Endothelial cell of umbilical vein (primary cell): Measurements from ENCODE around the gene MAP10. TPM values are rescaled to one million over a fixed set of nuclear protein-coding genes. Genes with fewer than 3 reads are reported as not detected.

Source experiments
- BruUV-seq: library from RNA; stranded (reverse); fragments of 400-500 nt; replicated peaks from 2 replicates; lab custom pipeline; 2021; lab: Mats Ljungman, UMichigan
- CTCF ChIA-PET: fragments of 300-600, 350-600 bp; sonication (Branson Sonifier 250); formaldehyde crosslinking; loops from one replicate; lab custom pipeline; 2021; ENCODE audit warnings: antibody characterized with exemption, inconsistent platforms; lab: Charles Lee
- POLR2A ChIA-PET: fragments of 300-600, 350-600 bp; sonication (Branson Sonifier 250); formaldehyde crosslinking; loops from one replicate; lab custom pipeline; 2021; ENCODE audit warnings: antibody characterized with exemption, inconsistent platforms; lab: Charles Lee
- DNase-seq: peaks from one replicate; pipeline ENCODE4 v3.0.0-alpha.2; 2011; ENCODE audit warnings: low read depth, low spot score
- FAIRE-seq: peaks from 2 replicates; lab custom pipeline; 2011; peaks lifted over from hg19 to GRCh38; lab: Jason Lieb, UNC
- H2AFZ ChIP-seq: 2 replicates; pipeline ENCODE4 v1.6.0; 2012; ENCODE audit warnings: low read depth, low read length, control low read depth, inconsistent platforms
- H3K27ac ChIP-seq: 2 replicates; pipeline ENCODE4 v1.5.1; 2011; ENCODE audit warnings: low read depth, mild to moderate bottlenecking, control low read depth, low read length, moderate library complexity; ENCODE audit not compliant: insufficient read depth
- H3K27me3 ChIP-seq, 2 experiments: 2 replicates each; pipeline versions ENCODE4 v1.6.0 to v1.6.1; 2011; ENCODE audit warnings: low read length in 2 of 2, mixed read lengths in 1 of 2; ENCODE audit not compliant: control insufficient read depth in 2 of 2, insufficient read depth in 2 of 2
- H3K36me3 ChIP-seq, 2 experiments: 2 replicates in 1 of 2; 3 replicates in 1 of 2; pipeline ENCODE4 v1.5.1; 2011; ENCODE audit warnings: low read length in 2 of 2, mild to moderate bottlenecking in 1 of 2, moderate library complexity in 1 of 2; ENCODE audit not compliant: control insufficient read depth in 2 of 2, insufficient read depth in 2 of 2; ENCODE audit errors: extremely low read depth in 1 of 2
- H3K4me1 ChIP-seq: 3 replicates; pipeline ENCODE4 v1.5.1; 2011; ENCODE audit warnings: mild to moderate bottlenecking, low read length; ENCODE audit not compliant: control insufficient read depth, insufficient read depth; ENCODE audit errors: extremely low read depth
- H3K4me2 ChIP-seq: 2 replicates; pipeline ENCODE4 v1.6.1; 2011; ENCODE audit warnings: low read length, control low read depth, mixed read lengths; ENCODE audit not compliant: insufficient read depth
- H3K4me3 ChIP-seq, 3 experiments: fragments of 200-600 bp in 1 of 3; sonication (generic), shearing (Covaris generic) in 1 of 3; replicated peaks in 1 of 3; 2 replicates each; pipeline ENCODE4 v1.5.1; 2011 to 2016; ENCODE audit warnings: control low read depth in 3 of 3, low read length in 3 of 3, mild to moderate bottlenecking in 2 of 3, inconsistent platforms in 1 of 3, low read depth in 1 of 3, moderate library complexity in 1 of 3; ENCODE audit not compliant: insufficient read depth in 1 of 3
- H3K79me2 ChIP-seq: 2 replicates; pipeline ENCODE4 v1.6.0; 2012; ENCODE audit warnings: low read length, inconsistent platforms; ENCODE audit not compliant: control insufficient read depth, insufficient read depth
- H3K9ac ChIP-seq: replicated peaks from 2 replicates; pipeline ENCODE3; 2011; ENCODE audit warnings: low read length, control low read depth; ENCODE audit not compliant: insufficient read depth; ENCODE audit errors: extremely low read depth
- H3K9me1 ChIP-seq: replicated peaks from 3 replicates; pipeline ENCODE4 v1.6.0; 2011; ENCODE audit warnings: mild to moderate bottlenecking, low read length; ENCODE audit not compliant: control insufficient read depth, insufficient read depth; ENCODE audit errors: extremely low read depth
- H3K9me3 ChIP-seq: replicated peaks from 2 replicates; pipeline ENCODE4 v1.5.1; 2012; ENCODE audit warnings: low read length, inconsistent platforms; ENCODE audit not compliant: control insufficient read depth, insufficient read depth
- H4K20me1 ChIP-seq: replicated peaks from 2 replicates; pipeline ENCODE3; 2011; ENCODE audit warnings: mild to moderate bottlenecking, low read length; ENCODE audit not compliant: control insufficient read depth, insufficient read depth; ENCODE audit errors: extremely low read depth
- EZH2 ChIP-seq: IDR thresholded peaks from 2 replicates; pipeline ENCODE4 v1.6.1; 2012; ENCODE audit warnings: borderline replicate concordance, low read depth, mild to moderate bottlenecking, moderate library complexity, low read length, inconsistent platforms; ENCODE audit not compliant: severe bottlenecking
- FOS ChIP-seq: IDR thresholded peaks from 2 replicates; pipeline ENCODE4 v1.6.1; 2011; ENCODE audit warnings: mild to moderate bottlenecking, low read length, moderate library complexity, borderline replicate concordance; ENCODE audit not compliant: insufficient read depth
- GATA2 ChIP-seq: IDR thresholded peaks from 2 replicates; pipeline ENCODE4 v1.7.0; 2011; ENCODE audit warnings: low read depth, mild to moderate bottlenecking, moderate library complexity, mixed read lengths, low read length; ENCODE audit not compliant: insufficient read length, insufficient read depth
- JUN ChIP-seq: IDR thresholded peaks from 2 replicates; pipeline ENCODE4 v1.6.1; 2011; ENCODE audit warnings: borderline replicate concordance, low read depth; ENCODE audit not compliant: insufficient read length, insufficient read depth
- MAX ChIP-seq: IDR thresholded peaks from 2 replicates; pipeline ENCODE4 v1.6.1; 2011; ENCODE audit not compliant: insufficient read depth, insufficient read length
- MYC ChIP-seq: IDR thresholded peaks from one replicate; pipeline ENCODE4 v1.6.1; 2011; ENCODE audit warnings: mild to moderate bottlenecking, low read depth, low read length
- POLR2A ChIP-seq: IDR thresholded peaks from 2 replicates; pipeline ENCODE4 v1.6.1; 2012; ENCODE audit warnings: low read depth, mild to moderate bottlenecking, control low read depth, low read length
- POLR2AphosphoS5 ChIP-seq: IDR thresholded peaks from 2 replicates; pipeline ENCODE4 v1.6.1; 2012; ENCODE audit warnings: low read depth, mild to moderate bottlenecking, control low read depth, low read length, moderate library complexity; ENCODE audit not compliant: insufficient read depth
- dilution Hi-C: fragments of 300-500 bp; cut with MboI; formaldehyde crosslinking; loops from one replicate; pipeline ENCODE4 v1.15.0; 2019; ENCODE audit warnings: low sequenced_read_pairs; ENCODE audit not compliant: extremely low pct_ligation_motif_present
- intact Hi-C: fragments of 100-400 bp; cut with micrococcal nuclease; formaldehyde crosslinking; loops from one replicate; pipeline ENCODE4 v1.10.0; 2022
- polyA plus RNA-seq, 4 experiments: library from polyadenylated mRNA; depleted of rRNA in 3 of 4; stranded (reverse) in 3 of 4; unstranded in 1 of 4; fragments of >200 nt; gene quantifications; 2 replicates each; pipeline versions ENCODE4 v1.2.1 to v1.2.3, GENCODE V29; 2011 to 2012; ENCODE audit warnings: missing spikeins in 1 of 4
- total RNA-seq: library from RNA; stranded (reverse); gene quantifications from 2 replicates; pipeline ENCODE4 v1.2.3, GENCODE V29; 2021
- TF ChIP-seq, protein P1 (sequence below), 2 donors: IDR thresholded peaks; 1 replicate in 1 of 2; 2 replicates in 1 of 2; pipeline ENCODE4 v1.5.1; 2011; ENCODE audit warnings: low read length in 2 of 2, mild to moderate bottlenecking in 2 of 2, moderate library complexity in 2 of 2, control low read depth in 1 of 2, inconsistent platforms in 1 of 2, low read depth in 1 of 2; ENCODE audit not compliant: insufficient read depth in 1 of 2; ENCODE audit errors: extremely low read depth in 1 of 2

The MAP10 gene
- total and polyA plus RNA-seq, 2 donors (not counting 3 experiments of a cell fraction or from before 2014, with no cell fraction given), result 0.88 to 2.0 TPM

DNA sequence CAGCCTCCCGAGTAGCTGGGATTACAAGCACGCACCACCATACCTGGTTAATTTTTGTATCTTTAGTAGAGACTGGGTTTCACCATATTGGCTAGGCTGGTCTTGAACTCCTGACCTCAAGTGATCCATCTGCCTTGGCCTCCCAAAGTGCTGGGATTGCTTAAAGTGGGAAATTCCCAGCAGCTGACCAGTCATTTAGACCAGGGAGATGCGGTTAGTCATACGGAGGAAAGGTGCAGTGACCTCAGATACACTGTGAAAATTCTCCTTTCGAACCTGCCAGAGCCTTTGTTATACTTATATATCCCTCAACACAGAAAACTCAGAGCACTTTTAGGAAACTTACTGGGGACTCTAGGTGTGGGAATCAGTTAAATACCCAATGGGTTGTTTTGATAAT, 39.6 kb downstream of the MAP10 start:
- ChIA-PET POLR2A (no interaction called here), CTCF (no interaction called here)
- no peak overlapping the region for H3K9ac ChIP-seq
- no peaks in the 10 kb centered on the region for H4K20me1 ChIP-seq
- H3K9me3 ChIP-seq, result no peaks in the 10 kb centered on the region
- DNase-seq (no peak), FAIRE-seq (no peak)
- no peak overlapping the region for H3K4me2 ChIP-seq
- H3K79me2 ChIP-seq, result no peaks in the 10 kb centered on the region
- TF ChIP-seq JUN (no peak), POLR2A (no peak), MAX (no peak), POLR2AphosphoS5 (no peak), GATA2 (no peak), FOS (no peak), EZH2 (no peak), MYC (no peak)
- TF ChIP-seq, protein P1, sequence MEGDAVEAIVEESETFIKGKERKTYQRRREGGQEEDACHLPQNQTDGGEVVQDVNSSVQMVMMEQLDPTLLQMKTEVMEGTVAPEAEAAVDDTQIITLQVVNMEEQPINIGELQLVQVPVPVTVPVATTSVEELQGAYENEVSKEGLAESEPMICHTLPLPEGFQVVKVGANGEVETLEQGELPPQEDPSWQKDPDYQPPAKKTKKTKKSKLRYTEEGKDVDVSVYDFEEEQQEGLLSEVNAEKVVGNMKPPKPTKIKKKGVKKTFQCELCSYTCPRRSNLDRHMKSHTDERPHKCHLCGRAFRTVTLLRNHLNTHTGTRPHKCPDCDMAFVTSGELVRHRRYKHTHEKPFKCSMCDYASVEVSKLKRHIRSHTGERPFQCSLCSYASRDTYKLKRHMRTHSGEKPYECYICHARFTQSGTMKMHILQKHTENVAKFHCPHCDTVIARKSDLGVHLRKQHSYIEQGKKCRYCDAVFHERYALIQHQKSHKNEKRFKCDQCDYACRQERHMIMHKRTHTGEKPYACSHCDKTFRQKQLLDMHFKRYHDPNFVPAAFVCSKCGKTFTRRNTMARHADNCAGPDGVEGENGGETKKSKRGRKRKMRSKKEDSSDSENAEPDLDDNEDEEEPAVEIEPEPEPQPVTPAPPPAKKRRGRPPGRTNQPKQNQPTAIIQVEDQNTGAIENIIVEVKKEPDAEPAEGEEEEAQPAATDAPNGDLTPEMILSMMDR (IDR thresholded peaks at IDR 0.05; ENCODE audit: extremely low read depth in 1 of 2, insufficient read depth in 1 of 2, low read depth in 1 of 2, low read length in 2 of 2), result no peak
- H2AFZ ChIP-seq, result no peak overlapping the region
- BruUV-seq, result no TSS peak
- dilution Hi-C loops, result no loop called here
- H3K36me3 ChIP-seq, result no peaks in the 10 kb centered on the region
- H3K27ac ChIP-seq, result no peak overlapping the region
- intact Hi-C loops, result no loop called here
- no peaks in the 10 kb centered on the region for H3K9me1 ChIP-seq
- H3K4me3 ChIP-seq, result no peak overlapping the region
- H3K4me1 ChIP-seq, result no peaks in the 10 kb centered on the region
- no peaks in the 10 kb centered on the region for H3K27me3 ChIP-seq
